ENCODE results near the gene GRIA1.

The GRIA1 gene

GRCh38 chr5:153490118-153491037 lies at the start of gene GRIA1:
Gene GRIA1 (plus strand): TSS chr5:153490670.
- DNase-seq, result no peak

GRCh38 chr5:153445875-153446579 lies 44.4 kb upstream of the GRIA1 start:
- peak; percentile 96 for DNase-seq

GRCh38 chr5:153447534-153447933 lies 42.9 kb upstream of the GRIA1 start:
- no peak for DNase-seq

- DNase-seq, result no peak
These were observed 34.1 kb upstream of the GRIA1 start for GRCh38 chr5:153456354-153456753.

GRCh38 chr5:153456993-153457392 lies 33.5 kb upstream of the GRIA1 start:
- DNase-seq, result no peak

- no peak for DNase-seq
These were observed 32.2 kb upstream of the GRIA1 start for GRCh38 chr5:153458268-153458667.

GRCh38 chr5:153459051-153459743 lies 31.3 kb upstream of the GRIA1 start:
- DNase-seq, result peak; percentile 36

GRCh38 chr5:153460421-153460820 lies 30.0 kb upstream of the GRIA1 start:
- no peak for DNase-seq

- DNase-seq, result no peak
These were observed 29.1 kb upstream of the GRIA1 start for GRCh38 chr5:153461341-153461740.

- DNase-seq, result no peak
These were observed 26.7 kb upstream of the GRIA1 start for GRCh38 chr5:153463806-153464205.

GRCh38 chr5:153467546-153467945 lies 22.9 kb upstream of the GRIA1 start:
- DNase-seq, result no peak

- no peak for DNase-seq
These were observed 21.0 kb upstream of the GRIA1 start for GRCh38 chr5:153469423-153469822.

- DNase-seq, result no peak
These were observed 19.7 kb upstream of the GRIA1 start for GRCh38 chr5:153470736-153471135.

GRCh38 chr5:153476767-153477166 lies 13.7 kb upstream of the GRIA1 start:
- DNase-seq, result no peak

GRCh38 chr5:153480401-153480800 lies 10.1 kb upstream of the GRIA1 start:
- no peak for DNase-seq

GRCh38 chr5:153483482-153483881 lies 7.0 kb upstream of the GRIA1 start:
- no peak for DNase-seq

- DNase-seq, result no peak
These were observed 4.8 kb upstream of the GRIA1 start for GRCh38 chr5:153485641-153486040.

- no peak for DNase-seq
These were observed 3.7 kb upstream of the GRIA1 start for GRCh38 chr5:153486771-153487170.

- DNase-seq, result no peak
These were observed 859 bp upstream of the GRIA1 start for GRCh38 chr5:153489611-153490010.

- no peak for DNase-seq
These were observed 721 bp downstream of the GRIA1 start for GRCh38 chr5:153491038-153491744.

- no peak for DNase-seq
These were observed 1.4 kb downstream of the GRIA1 start for GRCh38 chr5:153491856-153492255.

GRCh38 chr5:153496835-153497234 lies 6.4 kb downstream of the GRIA1 start:
- no peak for DNase-seq

- DNase-seq, result no peak
These were observed 8.0 kb downstream of the GRIA1 start for GRCh38 chr5:153498516-153498915.

Measured in NCI-H2029 treated with DMSO at 0.1 percent for 48 hours (cell line).